CD4-positive, CD25-positive, alpha-beta regulatory T cell (primary cell): Measurements from ENCODE around the gene COPE. TPM values are rescaled to one million over a fixed set of nuclear protein-coding genes. Genes with fewer than 3 reads are reported as not detected.

Experiments
- ATAC-seq, 2 donors: fragments of 150-1000 bp; cut with Tn5 transposase; one replicate each; pipeline ENCODE4 v1.10.0; 2021; ENCODE audit warnings: low read depth in 2 of 2, moderate number of reproducible peaks in 2 of 2, moderate library complexity in 1 of 2
- DNase-seq, 3 donors: peaks; one replicate each; pipeline versions ENCODE4 v3.0.0 to v3.0.0-alpha.2; 2012 to 2022; ENCODE audit warnings: mixed read lengths in 1 of 3
- H3K27ac ChIP-seq: one replicate; pipeline ENCODE4 v1.7.0; 2013; ENCODE audit warnings: mild to moderate bottlenecking, low read length; ENCODE audit not compliant: insufficient read depth, poor library complexity, severe bottlenecking
- H3K27me3 ChIP-seq: one replicate; pipeline ENCODE4 v1.7.0; 2013; ENCODE audit warnings: low read length; ENCODE audit not compliant: control insufficient read depth, insufficient read depth
- H3K36me3 ChIP-seq: one replicate; pipeline ENCODE4 v1.7.0; 2013; ENCODE audit warnings: mild to moderate bottlenecking, low read length, moderate library complexity; ENCODE audit not compliant: control insufficient read depth, insufficient read depth
- H3K4me1 ChIP-seq: 2 replicates; pipeline ENCODE4 v1.7.0; 2013; ENCODE audit warnings: mild to moderate bottlenecking, low read length; ENCODE audit not compliant: insufficient read depth, control insufficient read depth, poor library complexity, severe bottlenecking
- H3K4me3 ChIP-seq: one replicate; pipeline ENCODE4 v1.7.0; 2013; ENCODE audit warnings: low read depth, mild to moderate bottlenecking, low read length, moderate library complexity
- H3K9me3 ChIP-seq, 2 experiments: 1 replicate in 1 of 2; 2 replicates in 1 of 2; pipeline ENCODE4 v1.7.0; 2013; ENCODE audit warnings: low read length in 2 of 2, mild to moderate bottlenecking in 1 of 2, moderate library complexity in 1 of 2; ENCODE audit not compliant: control insufficient read depth in 2 of 2
- H3K27ac Mint-ChIP-seq, 3 donors: one replicate each; pipeline ENCODE4 v1.8.0; 2020 to 2022; ENCODE audit warnings: mild to moderate bottlenecking in 3 of 3, mixed read lengths in 3 of 3, moderate library complexity in 2 of 3
- H3K27me3 Mint-ChIP-seq: one replicate; pipeline ENCODE4 v1.8.0; 2022; ENCODE audit warnings: mild to moderate bottlenecking, mixed read lengths
- H3K36me3 Mint-ChIP-seq: one replicate; pipeline ENCODE4 v1.8.0; 2020; ENCODE audit warnings: mixed read lengths
- H3K4me1 Mint-ChIP-seq, 4 donors: one replicate each; pipeline ENCODE4 v1.8.0; 2020 to 2022; ENCODE audit warnings: mixed read lengths in 4 of 4, mild to moderate bottlenecking in 1 of 4
- H3K4me3 Mint-ChIP-seq, 4 donors: one replicate each; pipeline ENCODE4 v1.8.0; 2020 to 2022; ENCODE audit warnings: mild to moderate bottlenecking in 4 of 4, mixed read lengths in 4 of 4, moderate library complexity in 3 of 4
- H3K9me3 Mint-ChIP-seq, 7 donors: one replicate each; pipeline ENCODE4 v1.8.0; 2020 to 2022; ENCODE audit warnings: mixed read lengths in 7 of 7, mild to moderate bottlenecking in 3 of 7, moderate library complexity in 2 of 7
- polyA plus RNA-seq, 4 donors: library from polyadenylated mRNA; unstranded; fragments of 300-500 nt; fragmentation: Illumina TruSeq; gene quantifications; one replicate each; pipeline ENCODE4 v1.2.3, GENCODE V29; 2021
- total RNA-seq: library from RNA; stranded (reverse); gene quantifications from one replicate; pipeline ENCODE4 v1.2.3, GENCODE V29; 2022

The COPE gene
- total and polyA plus RNA-seq, 5 donors from 2014 or later: 165 to 314 (median 253) TPM

DNA sequence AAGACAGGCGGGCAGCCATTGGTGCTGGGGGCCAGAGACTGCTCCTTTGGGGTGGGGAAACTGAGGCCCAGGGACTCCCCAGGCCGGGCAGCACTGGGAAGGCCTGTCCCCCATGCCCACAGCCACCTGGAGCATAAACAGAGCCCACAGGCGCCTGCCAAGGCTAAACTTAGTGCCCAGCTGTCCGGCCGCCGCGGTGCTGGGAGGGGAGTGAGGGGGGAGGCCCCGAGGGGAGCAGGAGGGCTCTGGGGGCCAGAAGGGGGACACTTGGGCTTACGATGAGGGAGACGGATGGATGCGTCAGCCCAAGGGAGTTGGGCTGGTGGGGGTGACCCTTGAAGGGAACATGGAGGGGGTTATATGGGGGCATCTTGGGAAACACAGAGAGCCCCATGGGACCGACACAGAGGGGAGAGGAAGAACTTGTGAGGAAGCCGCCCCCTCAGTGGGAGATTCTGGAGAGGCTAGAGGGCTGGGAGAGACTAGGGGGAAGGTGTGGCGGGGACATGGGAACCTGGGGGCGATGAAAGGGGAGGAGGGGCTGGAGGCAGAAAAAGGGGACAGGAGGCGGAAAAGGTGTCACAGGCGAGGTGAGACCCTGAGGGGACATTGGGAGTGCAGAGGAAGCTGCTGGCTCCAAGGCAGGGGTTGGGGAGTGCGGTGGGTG, 25.5 kb downstream of the COPE start:
- H3K9me3 Mint-ChIP-seq: no peaks in the 10 kb centered on the region
- DNase-seq (no peak), ATAC-seq (no peak)

GRCh38 chr19:18889949-18890745, 29.0 kb downstream of the COPE start:
- Histone ChIP-seq H3K27ac (no peak overlapping the region), H3K9me3 (no peaks in the 10 kb centered on the region), H3K4me3 (no peak overlapping the region), H3K27me3 (no peaks in the 10 kb centered on the region), H3K4me1 (no peaks in the 10 kb centered on the region), H3K36me3 (no peaks in the 10 kb centered on the region)
- Mint-ChIP-seq H3K4me1 (no peaks in the 10 kb centered on the region), H3K4me3 (no peak overlapping the region), H3K27me3 (peaks cover 18% of the 10 kb centered on the region), H3K36me3 (no peaks in the 10 kb centered on the region), H3K9me3 (no peaks in the 10 kb centered on the region), H3K27ac (no peak overlapping the region)
- ATAC-seq (no peak), DNase-seq (no peak)

More for the DNA sequence above, 25.5 kb downstream of the COPE start:
- no peak overlapping the region for H3K4me3 Mint-ChIP-seq
- H3K4me3 ChIP-seq: no peak overlapping the region
- H3K27ac ChIP-seq: no peak overlapping the region
- no peaks in the 10 kb centered on the region for H3K4me1 ChIP-seq
- H3K9me3 ChIP-seq: no peaks in the 10 kb centered on the region
- peaks cover 0 to 14% (median 6%) of the 10 kb centered on the region in 4 donors for H3K4me1 Mint-ChIP-seq
- H3K27me3 ChIP-seq: no peaks in the 10 kb centered on the region
- peaks cover 39% of the 10 kb centered on the region for H3K27me3 Mint-ChIP-seq
- no peaks in the 10 kb centered on the region for H3K36me3 Mint-ChIP-seq
- no peak overlapping the region for H3K27ac Mint-ChIP-seq
- H3K36me3 ChIP-seq: no peaks in the 10 kb centered on the region

DNA sequence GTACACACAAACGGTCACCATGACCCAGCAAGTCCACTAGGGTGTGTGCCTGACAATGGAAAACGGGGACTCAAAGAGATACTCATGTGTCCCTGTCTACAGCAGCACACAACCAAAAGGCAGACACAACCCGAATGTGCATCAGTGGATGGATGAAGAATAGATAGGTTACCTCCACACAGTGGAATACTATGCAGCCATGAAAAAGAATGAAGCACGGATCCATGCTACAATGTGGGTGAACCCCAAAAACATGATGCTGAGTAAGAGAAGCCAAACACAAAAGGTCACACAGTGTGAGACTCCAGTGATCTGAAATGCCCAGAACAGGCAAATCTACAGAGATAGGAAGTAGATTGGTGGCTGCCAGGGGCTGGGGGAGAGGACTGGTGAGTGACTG, 32.2 kb downstream of the COPE start:
- peaks cover 3% of the 10 kb centered on the region for H3K27me3 Mint-ChIP-seq
- H3K4me1 Mint-ChIP-seq: no peaks in the 10 kb centered on the region
- H3K27ac Mint-ChIP-seq: no peak overlapping the region

DNA sequence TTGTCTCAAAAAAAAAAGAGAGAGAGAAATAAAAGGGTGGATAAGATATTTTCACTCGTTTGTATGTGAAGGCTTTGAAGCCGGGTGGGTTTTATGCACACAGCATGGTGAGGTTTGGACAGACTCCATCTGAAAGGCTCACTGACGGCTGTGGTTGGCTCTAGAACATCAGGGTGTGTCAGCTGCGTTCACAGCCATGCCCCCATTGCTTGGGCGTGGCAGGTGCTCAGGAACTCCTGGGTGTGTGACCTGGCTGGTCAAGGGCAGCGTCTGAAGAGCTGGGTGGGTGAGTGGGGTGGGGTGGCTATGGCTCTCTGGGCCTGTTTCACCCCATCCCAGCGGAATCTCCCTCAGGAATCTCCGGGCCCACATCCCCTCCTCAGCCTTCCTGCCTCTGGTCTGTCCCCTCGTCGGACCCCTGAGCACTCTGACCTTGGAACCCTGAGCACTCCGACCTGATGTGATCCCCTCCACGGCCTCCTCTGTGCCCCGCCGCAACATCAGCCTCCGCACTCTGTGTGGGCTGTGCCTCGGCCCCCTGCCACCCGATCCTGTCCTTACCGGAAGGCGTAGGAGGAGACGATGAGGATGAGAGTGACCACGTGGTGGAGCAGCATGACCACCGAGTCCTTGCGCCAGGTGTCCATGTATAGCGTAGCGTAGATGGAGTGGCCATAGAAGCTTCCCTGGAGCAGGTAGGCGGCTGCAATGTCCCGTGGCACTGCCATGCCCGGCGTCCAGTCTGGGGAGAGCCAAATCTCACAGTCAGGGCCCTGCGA, 35.5 kb downstream of the COPE start:
- Mint-ChIP-seq H3K36me3 (no peaks in the 10 kb centered on the region), H3K27me3 (no peaks in the 10 kb centered on the region), H3K9me3 (no peaks in the 10 kb centered on the region), H3K27ac (no peak overlapping the region), H3K4me3 (no peak overlapping the region), H3K4me1 (no peaks in the 10 kb centered on the region)
- H3K4me1 ChIP-seq: no peaks in the 10 kb centered on the region
- no peak for DNase-seq
- no peaks in the 10 kb centered on the region for H3K36me3 ChIP-seq
- no peaks in the 10 kb centered on the region for H3K27me3 ChIP-seq
- no peak overlapping the region for H3K4me3 ChIP-seq
- H3K27ac ChIP-seq: no peak overlapping the region
- ATAC-seq: no peak
- H3K9me3 ChIP-seq: no peaks in the 10 kb centered on the region

More for the DNA sequence above, 32.2 kb downstream of the COPE start:
- H3K27me3 ChIP-seq: no peaks in the 10 kb centered on the region
- DNase-seq: no peak
- no peaks in the 10 kb centered on the region for H3K9me3 ChIP-seq
- no peaks in the 10 kb centered on the region for H3K36me3 ChIP-seq
- H3K4me3 ChIP-seq: no peak overlapping the region
- no peak overlapping the region for H3K27ac ChIP-seq
- Mint-ChIP-seq H3K9me3 (no peaks in the 10 kb centered on the region), H3K4me3 (no peak overlapping the region), H3K36me3 (no peaks in the 10 kb centered on the region)
- H3K4me1 ChIP-seq: no peaks in the 10 kb centered on the region
- no peak for ATAC-seq

- Mint-ChIP-seq H3K9me3 (no peaks in the 10 kb centered on the region), H3K27me3 (no peaks in the 10 kb centered on the region), H3K36me3 (peaks cover 3% of the 10 kb centered on the region), H3K4me1 (no peaks in the 10 kb centered on the region), H3K4me3 (no peak overlapping the region), H3K27ac (no peak overlapping the region)
- DNase-seq (no peak), ATAC-seq (no peak)
- Histone ChIP-seq H3K36me3 (no peaks in the 10 kb centered on the region), H3K4me1 (no peaks in the 10 kb centered on the region), H3K27me3 (no peaks in the 10 kb centered on the region), H3K4me3 (no peak overlapping the region), H3K9me3 (no peaks in the 10 kb centered on the region), H3K27ac (no peak overlapping the region)
Observed at GRCh38 chr19:18881491-18881890, 37.7 kb downstream of the COPE start.

DNA sequence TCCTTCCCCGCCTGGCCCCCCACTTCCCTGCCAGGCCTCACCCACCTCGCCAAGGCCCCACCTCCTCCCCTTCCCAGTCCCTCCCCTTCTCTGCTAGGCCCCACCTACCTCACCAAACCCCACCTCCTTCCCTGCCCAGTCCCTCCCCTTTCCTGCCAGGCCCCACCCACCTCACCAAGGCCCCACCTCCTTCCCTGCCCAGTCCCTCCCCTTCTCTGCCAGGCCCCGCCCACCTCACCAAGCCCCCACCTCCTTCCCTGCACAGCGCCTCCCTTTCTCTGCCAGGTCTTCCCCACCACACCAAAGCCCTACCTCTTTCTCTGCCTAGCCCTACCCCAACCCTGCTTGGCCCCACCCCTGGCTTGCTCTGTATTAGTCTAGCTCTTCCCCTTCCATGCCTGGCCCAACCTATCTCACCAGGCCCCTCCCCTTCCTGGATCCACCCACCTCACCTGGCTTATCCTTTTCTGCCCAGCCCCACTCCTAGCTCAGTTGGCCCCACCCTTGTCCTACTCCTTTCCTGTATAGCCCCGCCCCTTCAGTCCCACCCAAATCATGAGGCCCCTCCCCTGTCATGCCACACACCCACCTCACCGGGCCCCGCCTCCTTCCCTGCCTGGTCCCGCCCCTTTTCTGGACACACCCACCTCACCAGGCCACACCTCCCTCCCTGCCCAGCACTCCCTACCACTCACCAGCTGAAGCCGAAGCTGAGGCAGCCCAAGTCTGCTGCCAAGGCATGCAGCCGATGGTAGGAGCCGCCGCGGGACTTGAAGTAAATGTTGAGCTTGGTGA, 39.4 kb downstream of the COPE start:
- Mint-ChIP-seq H3K27me3 (no peaks in the 10 kb centered on the region), H3K9me3 (no peaks in the 10 kb centered on the region), H3K36me3 (peaks cover 3% of the 10 kb centered on the region), H3K27ac (no peak overlapping the region), H3K4me3 (no peak overlapping the region), H3K4me1 (no peaks in the 10 kb centered on the region)
- Histone ChIP-seq H3K4me3 (no peak overlapping the region), H3K36me3 (no peaks in the 10 kb centered on the region), H3K27me3 (no peaks in the 10 kb centered on the region), H3K4me1 (no peaks in the 10 kb centered on the region), H3K9me3 (no peaks in the 10 kb centered on the region), H3K27ac (no peak overlapping the region)
- DNase-seq: peak in 2 of 3 donors; percentile 16 to 30
- peak in 1 of 2 donors; percentile 49 for ATAC-seq

GRCh38 chr19:18878858-18879578, 40.2 kb downstream of the COPE start:
- Mint-ChIP-seq H3K4me3 (no peak overlapping the region), H3K36me3 (peaks cover 3% of the 10 kb centered on the region), H3K9me3 (no peaks in the 10 kb centered on the region), H3K27me3 (no peaks in the 10 kb centered on the region), H3K4me1 (no peaks in the 10 kb centered on the region), H3K27ac (peak overlapping the region in 1 of 3 donors; percentile 69)
- H3K27ac ChIP-seq: no peak overlapping the region
- H3K27me3 ChIP-seq: no peaks in the 10 kb centered on the region
- DNase-seq (no peak), ATAC-seq (no peak)
- H3K36me3 ChIP-seq: no peaks in the 10 kb centered on the region
- H3K4me1 ChIP-seq: no peaks in the 10 kb centered on the region
- no peak overlapping the region for H3K4me3 ChIP-seq
- H3K9me3 ChIP-seq: no peaks in the 10 kb centered on the region
